Stimulated activated memory B cell treated with anti-CD40 and anti-IgM and Interleukin-4, amounts not matched to agents 10 μg/mL and 1 μg/mL and 100 μg/mL, for 72 hours (primary cell): ENCODE results near the gene PUS1.
A peak's percentile ranks its signal among the peaks of the same experiment; 100 is the strongest.
"Not testable (repeated sequence)": the region's sequence is repeated elsewhere in the genome, so short reads cannot be mapped to it uniquely, and the experiment has no call there.

ENCODE experiments used
- ATAC-seq: fragments of 150-1000 bp; cut with Tn5 transposase; 2 replicates; pipeline ENCODE4 v1.10.0; 2021
- H3K27ac Mint-ChIP-seq: one replicate; pipeline ENCODE4 v1.8.0; 2022; ENCODE audit warnings: mild to moderate bottlenecking, mixed read lengths
- H3K27me3 Mint-ChIP-seq: one replicate; pipeline ENCODE4 v1.8.0; 2022; ENCODE audit warnings: mixed read lengths
- H3K36me3 Mint-ChIP-seq: one replicate; pipeline ENCODE4 v1.8.0; 2022; ENCODE audit warnings: mixed read lengths
- H3K4me1 Mint-ChIP-seq: one replicate; pipeline ENCODE4 v1.8.0; 2022; ENCODE audit warnings: mixed read lengths
- H3K4me3 Mint-ChIP-seq: one replicate; pipeline ENCODE4 v1.8.0; 2022; ENCODE audit warnings: mild to moderate bottlenecking, moderate library complexity, mixed read lengths
- H3K9me3 Mint-ChIP-seq: one replicate; pipeline ENCODE4 v1.8.0; 2022; ENCODE audit warnings: mixed read lengths

PUS1 gene

DNA sequence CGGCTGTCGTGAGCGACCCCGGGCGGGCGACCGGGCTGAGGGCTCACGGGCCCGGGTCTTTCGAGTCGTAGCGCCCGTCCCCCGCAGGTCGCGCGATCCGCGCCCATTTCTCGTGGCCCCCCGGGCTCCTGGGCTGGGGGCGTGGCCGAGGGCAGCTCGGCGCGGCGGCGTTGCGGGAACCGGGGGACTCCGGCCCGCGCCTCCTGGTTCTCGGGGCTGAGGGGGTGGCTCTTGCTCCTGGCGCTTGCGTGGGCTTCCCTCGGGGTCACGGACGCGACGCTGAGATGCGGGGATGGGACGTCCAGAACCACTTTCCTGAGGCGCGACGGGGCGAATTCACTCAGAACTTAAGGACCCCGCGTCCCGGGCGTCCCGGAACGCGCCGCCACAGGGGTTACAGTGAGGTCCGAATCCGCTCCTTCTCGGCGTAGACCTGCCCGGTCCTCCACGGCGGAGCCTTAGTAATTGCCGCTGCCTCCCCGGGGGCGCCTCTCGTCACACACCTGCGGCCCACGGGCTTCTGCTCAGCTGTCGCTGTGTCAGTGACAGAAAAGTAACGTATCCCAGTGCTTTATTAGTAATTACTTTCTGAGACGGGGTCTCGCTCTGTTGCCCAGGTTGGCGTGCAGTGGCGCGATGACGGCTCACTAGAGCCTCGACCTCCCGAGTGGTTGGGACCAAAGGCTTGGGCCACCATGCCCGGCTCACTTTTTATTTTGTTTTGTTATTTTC is 21.3 kb downstream of the PUS1 start:
- H3K27me3 Mint-ChIP-seq = no peaks in the 10 kb centered on the region
- H3K9me3 Mint-ChIP-seq = no peaks in the 10 kb centered on the region
- peaks cover 36% of the 10 kb centered on the region for H3K4me1 Mint-ChIP-seq
- peak overlapping the region; percentile 84 for H3K27ac Mint-ChIP-seq
- H3K4me3 Mint-ChIP-seq = peak overlapping the region; percentile 93
- H3K36me3 Mint-ChIP-seq = peaks cover 5% of the 10 kb centered on the region
- peak; percentile 47 for ATAC-seq

DNA sequence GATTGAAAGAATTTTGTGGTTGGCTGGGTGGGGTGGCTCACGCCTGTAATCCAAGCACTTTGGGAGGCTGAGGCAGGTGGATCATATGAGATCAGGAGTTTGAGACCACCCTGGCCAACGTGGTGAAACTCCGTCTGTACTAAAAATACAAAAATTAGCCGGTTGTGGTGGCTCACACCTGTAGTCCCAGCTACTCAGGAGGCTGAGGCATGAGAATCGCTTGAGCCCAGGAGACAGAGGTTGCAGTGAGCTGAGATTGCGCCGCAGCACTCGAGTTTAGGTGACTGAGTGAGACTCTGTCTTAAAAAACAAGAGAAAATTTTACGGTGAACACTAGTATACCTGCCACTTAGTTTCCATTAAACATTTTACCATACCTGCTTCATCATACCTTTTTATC is 24.7 kb downstream of the PUS1 start:
- H3K27ac Mint-ChIP-seq, H3K4me3 Mint-ChIP-seq, H3K27me3 Mint-ChIP-seq, H3K9me3 Mint-ChIP-seq, ATAC-seq: not testable (repeated sequence)
- Mint-ChIP-seq H3K4me1 (peaks cover 52% of the 10 kb centered on the region), H3K36me3 (peaks cover 10% of the 10 kb centered on the region)

- H3K27ac Mint-ChIP-seq, ATAC-seq, H3K4me3 Mint-ChIP-seq, H3K27me3 Mint-ChIP-seq, H3K9me3 Mint-ChIP-seq: not testable (repeated sequence)
- Mint-ChIP-seq H3K36me3 (peaks cover 10% of the 10 kb centered on the region), H3K4me1 (peaks cover 59% of the 10 kb centered on the region)
These were observed 25.4 kb downstream of the PUS1 start for GRCh38 chr12:131954460-131954859.

DNA sequence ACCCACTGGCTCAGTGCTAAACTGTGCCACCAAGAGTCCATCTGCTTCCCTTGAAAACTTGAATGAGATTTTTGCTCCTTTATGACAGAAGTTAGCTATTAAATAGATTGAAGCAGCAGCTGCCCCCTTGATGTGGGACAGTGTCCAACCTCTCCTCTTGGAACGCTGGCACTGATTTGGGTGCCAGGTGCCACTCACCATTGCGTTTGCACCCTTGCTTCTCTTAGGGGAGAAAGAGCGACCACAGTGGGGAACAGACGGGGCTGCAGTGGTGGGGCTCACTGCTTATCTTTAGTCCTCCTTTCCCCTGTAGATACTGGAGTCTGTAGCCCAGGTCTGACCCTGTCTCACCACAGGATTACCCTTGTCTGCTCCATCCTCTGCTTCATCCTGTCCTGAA is 30.0 kb downstream of the PUS1 start:
- H3K4me1 Mint-ChIP-seq = peaks cover 70% of the 10 kb centered on the region
- H3K27me3 Mint-ChIP-seq = no peaks in the 10 kb centered on the region
- no peak for ATAC-seq
- peaks cover 24% of the 10 kb centered on the region for H3K36me3 Mint-ChIP-seq
- H3K27ac Mint-ChIP-seq = peak overlapping the region; percentile 28
- no peaks in the 10 kb centered on the region for H3K9me3 Mint-ChIP-seq
- no peak overlapping the region for H3K4me3 Mint-ChIP-seq

DNA sequence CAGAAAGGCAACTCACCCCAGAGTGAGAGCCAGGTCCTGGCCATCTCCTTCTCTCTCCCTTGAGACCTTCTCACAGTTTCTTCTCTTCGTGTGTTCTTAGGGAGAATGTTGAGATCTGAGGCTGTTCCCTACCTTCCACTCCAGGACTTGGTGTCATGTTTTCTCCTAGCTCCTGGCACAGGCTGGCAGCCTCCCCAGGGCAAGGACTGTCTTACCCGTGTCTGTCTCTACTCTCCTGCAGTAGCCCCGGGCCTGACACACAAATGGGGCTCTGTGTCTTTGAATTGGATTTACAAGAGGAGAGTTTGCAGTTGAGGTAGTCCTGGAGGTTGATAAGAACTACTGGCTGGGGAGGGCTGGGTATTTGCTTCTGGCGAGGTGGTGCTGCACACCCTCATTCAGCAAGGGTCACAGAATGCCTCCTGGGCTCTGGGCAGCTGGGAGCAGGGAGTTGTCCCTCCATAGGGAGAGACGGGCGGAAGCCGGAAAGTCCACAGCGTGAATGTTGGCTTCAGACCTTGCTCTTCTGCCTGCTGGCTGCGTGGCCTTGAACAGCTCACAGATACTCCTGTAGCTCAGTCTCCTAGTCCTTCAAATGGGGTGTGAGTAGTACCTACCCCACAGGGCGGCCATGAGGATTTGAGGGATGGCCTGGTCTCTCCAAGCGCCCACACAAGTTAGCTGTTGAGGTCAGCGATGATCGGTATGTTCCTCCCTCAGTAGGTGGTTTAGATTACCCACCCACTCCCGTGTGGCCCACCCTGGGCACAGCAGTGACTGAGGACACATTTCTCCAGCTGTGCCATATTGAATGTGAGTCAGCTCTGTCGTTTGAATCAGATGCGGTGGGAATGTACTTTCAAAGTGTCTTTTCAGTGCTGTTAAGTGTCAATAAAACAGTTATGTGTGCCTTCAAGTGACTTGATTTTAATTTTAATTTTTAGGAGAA is 30.8 kb downstream of the PUS1 start:
- no peak for ATAC-seq

GRCh38 chr12:131960590-131961325 is 31.7 kb downstream of the PUS1 start:
- peaks cover 32% of the 10 kb centered on the region for H3K36me3 Mint-ChIP-seq
- not testable (repeated sequence) for H3K27ac Mint-ChIP-seq, H3K27me3 Mint-ChIP-seq, H3K9me3 Mint-ChIP-seq, ATAC-seq, H3K4me3 Mint-ChIP-seq
- peaks cover 73% of the 10 kb centered on the region for H3K4me1 Mint-ChIP-seq

More for the DNA sequence above, 30.8 kb downstream of the PUS1 start:
- Mint-ChIP-seq H3K27me3 (no peaks in the 10 kb centered on the region), H3K4me3 (no peak overlapping the region), H3K36me3 (peaks cover 27% of the 10 kb centered on the region), H3K27ac (peak overlapping the region; percentile 28), H3K4me1 (peaks cover 70% of the 10 kb centered on the region), H3K9me3 (no peaks in the 10 kb centered on the region)

DNA sequence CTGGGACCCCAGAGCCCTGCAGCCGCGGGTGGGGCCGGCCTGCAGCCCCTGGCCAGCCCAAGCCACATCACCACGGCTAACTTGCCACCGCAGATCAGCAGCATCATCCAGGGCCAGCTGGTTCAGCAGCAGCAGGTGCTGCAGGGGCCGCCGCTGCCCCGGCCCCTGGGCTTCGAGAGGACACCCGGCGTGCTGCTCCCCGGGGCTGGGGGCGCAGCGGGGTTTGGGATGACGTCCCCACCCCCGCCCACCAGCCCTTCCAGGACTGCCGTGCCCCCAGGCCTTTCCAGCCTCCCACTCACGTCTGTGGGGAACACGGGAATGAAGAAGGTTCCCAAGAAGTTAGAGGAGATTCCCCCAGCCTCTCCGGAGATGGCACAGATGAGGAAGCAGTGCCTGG is 32.3 kb downstream of the PUS1 start:
- not testable (repeated sequence) for H3K4me3 Mint-ChIP-seq, H3K9me3 Mint-ChIP-seq, ATAC-seq, H3K27ac Mint-ChIP-seq, H3K27me3 Mint-ChIP-seq
- Mint-ChIP-seq H3K36me3 (peaks cover 29% of the 10 kb centered on the region), H3K4me1 (peaks cover 68% of the 10 kb centered on the region)

DNA sequence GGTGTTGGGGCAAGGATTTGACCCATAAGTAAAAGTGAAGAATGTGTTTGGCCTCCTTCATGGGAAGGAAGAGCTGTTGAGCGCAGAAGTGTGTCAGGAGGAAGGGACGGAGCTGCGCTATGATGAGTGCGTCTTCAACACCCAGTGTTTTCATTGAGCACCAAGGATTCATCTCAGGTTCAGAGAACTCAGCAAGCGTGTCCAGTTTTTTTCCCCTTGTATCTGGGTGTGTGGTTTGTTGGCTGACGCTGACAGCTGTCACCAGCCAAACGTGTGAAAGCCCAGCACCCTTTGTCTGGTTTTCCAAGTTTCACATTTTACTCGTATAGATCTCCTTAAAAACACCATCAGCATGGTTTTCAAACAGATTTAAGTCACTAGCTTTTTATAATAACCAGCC is 33.0 kb downstream of the PUS1 start:
- Mint-ChIP-seq H3K27ac (peak overlapping the region; percentile 1), H3K36me3 (peaks cover 29% of the 10 kb centered on the region), H3K4me1 (peaks cover 63% of the 10 kb centered on the region), H3K27me3 (no peaks in the 10 kb centered on the region), H3K9me3 (no peaks in the 10 kb centered on the region), H3K4me3 (no peak overlapping the region)
- no peak for ATAC-seq

DNA sequence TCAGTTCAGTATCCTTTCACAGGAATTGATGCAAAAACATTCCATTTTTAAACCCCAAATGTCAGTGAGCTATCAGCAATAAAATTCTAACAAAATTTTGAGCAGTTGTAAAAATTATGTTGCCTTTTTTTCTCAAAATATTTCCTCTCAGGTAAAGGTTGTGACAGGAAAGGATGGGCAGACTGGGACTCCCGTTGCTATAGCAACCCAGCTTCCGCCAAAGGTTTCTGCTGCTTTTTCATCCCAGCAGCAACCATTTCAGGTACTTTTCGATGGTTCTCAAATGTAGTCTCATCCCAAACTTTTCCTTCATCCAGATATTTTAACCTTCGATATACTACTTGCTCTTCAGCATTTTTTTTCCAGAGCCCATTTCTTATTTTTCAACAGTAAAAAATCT is 34.3 kb downstream of the PUS1 start:
- Mint-ChIP-seq H3K4me3 (no peak overlapping the region), H3K9me3 (no peaks in the 10 kb centered on the region), H3K4me1 (peaks cover 64% of the 10 kb centered on the region), H3K27me3 (no peaks in the 10 kb centered on the region), H3K36me3 (peaks cover 29% of the 10 kb centered on the region), H3K27ac (no peak overlapping the region)
- ATAC-seq = no peak

- H3K36me3 Mint-ChIP-seq = peaks cover 37% of the 10 kb centered on the region
- H3K27ac Mint-ChIP-seq = no peak overlapping the region
- H3K9me3 Mint-ChIP-seq = no peaks in the 10 kb centered on the region
- H3K4me3 Mint-ChIP-seq = no peak overlapping the region
- no peak for ATAC-seq
- H3K4me1 Mint-ChIP-seq = peaks cover 65% of the 10 kb centered on the region
- H3K27me3 Mint-ChIP-seq = no peaks in the 10 kb centered on the region
These were observed 36.0 kb downstream of the PUS1 start for GRCh38 chr12:131965073-131965472.

DNA sequence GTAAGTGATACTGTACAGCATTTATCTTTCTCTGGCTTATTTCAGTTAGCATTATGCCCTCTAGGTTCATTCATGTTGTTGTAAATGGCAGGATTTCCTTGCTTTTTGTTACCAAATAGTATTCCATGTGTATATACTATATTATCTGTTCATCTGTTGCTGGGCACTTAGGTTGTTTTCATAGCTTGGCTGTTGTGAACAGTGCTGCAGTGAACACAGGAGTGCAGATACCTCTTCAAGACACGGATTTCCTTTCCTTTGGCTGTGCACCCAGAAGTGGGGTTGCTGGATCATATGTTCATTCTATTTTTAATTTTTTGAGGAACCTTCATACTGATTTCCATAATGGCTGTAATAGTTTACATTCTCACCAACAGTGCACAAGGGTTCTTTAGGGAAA is 42.1 kb downstream of the PUS1 start:
- Mint-ChIP-seq H3K27ac (no peak overlapping the region), H3K27me3 (no peaks in the 10 kb centered on the region), H3K4me1 (peaks cover 46% of the 10 kb centered on the region), H3K4me3 (no peak overlapping the region), H3K9me3 (no peaks in the 10 kb centered on the region), H3K36me3 (peaks cover 14% of the 10 kb centered on the region)
- no peak for ATAC-seq

DNA sequence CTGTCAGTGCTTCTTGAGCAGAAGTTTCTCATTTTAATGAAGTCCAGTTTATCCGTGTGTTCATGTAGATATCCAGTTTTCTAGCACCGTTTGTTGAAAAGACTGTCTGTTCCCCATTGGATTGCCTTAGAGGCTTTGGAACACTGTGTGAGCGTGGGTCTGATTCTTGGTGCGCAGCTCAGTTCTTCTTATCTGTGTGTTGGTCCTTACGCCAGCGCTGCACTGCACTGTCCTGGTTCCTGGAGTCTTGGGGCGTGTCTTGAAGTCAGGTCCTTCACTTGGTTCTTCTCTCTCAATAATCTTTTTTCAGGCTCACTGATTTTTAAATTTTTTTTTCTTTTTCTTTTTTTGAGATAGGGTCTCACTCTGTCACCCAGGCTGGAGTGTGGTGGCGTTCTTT is 46.2 kb downstream of the PUS1 start:
- no peaks in the 10 kb centered on the region for H3K9me3 Mint-ChIP-seq
- no peak overlapping the region for H3K27ac Mint-ChIP-seq
- peaks cover 26% of the 10 kb centered on the region for H3K4me1 Mint-ChIP-seq
- H3K36me3 Mint-ChIP-seq = peaks cover 15% of the 10 kb centered on the region
- no peaks in the 10 kb centered on the region for H3K27me3 Mint-ChIP-seq
- no peak overlapping the region for H3K4me3 Mint-ChIP-seq
- no peak for ATAC-seq

GRCh38 chr12:131979606-131980005 is 50.5 kb downstream of the PUS1 start:
- H3K9me3 Mint-ChIP-seq = no peaks in the 10 kb centered on the region
- no peaks in the 10 kb centered on the region for H3K27me3 Mint-ChIP-seq
- H3K36me3 Mint-ChIP-seq = peaks cover 39% of the 10 kb centered on the region

DNA sequence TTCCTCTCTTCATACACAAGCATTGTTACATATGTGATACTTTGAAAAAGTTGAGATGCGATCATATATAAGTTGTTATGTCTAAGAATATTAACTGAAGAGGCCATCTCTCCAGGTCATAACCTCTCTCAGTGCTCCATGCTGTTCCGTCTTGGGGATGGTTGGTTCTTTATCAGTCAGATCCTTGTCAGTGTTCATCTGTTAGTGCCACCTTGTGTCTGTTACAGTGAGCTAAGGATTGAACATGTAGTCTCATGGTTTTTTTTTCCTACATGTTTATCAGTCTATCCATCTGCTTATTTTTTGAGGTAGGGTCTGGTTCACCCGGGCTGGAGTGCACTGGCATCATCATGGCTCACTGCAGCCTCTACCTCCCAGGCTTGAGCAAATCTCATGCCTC is 51.2 kb downstream of the PUS1 start:
- H3K27me3 Mint-ChIP-seq = no peaks in the 10 kb centered on the region
- ATAC-seq = no peak
- H3K9me3 Mint-ChIP-seq = no peaks in the 10 kb centered on the region
- H3K4me3 Mint-ChIP-seq = no peak overlapping the region
- peaks cover 11% of the 10 kb centered on the region for H3K4me1 Mint-ChIP-seq
- no peak overlapping the region for H3K27ac Mint-ChIP-seq
- peaks cover 39% of the 10 kb centered on the region for H3K36me3 Mint-ChIP-seq

More at GRCh38 chr12:131979606-131980005, 50.5 kb downstream of the PUS1 start:
- no peak for ATAC-seq
- Mint-ChIP-seq H3K4me1 (peaks cover 11% of the 10 kb centered on the region), H3K27ac (no peak overlapping the region), H3K4me3 (no peak overlapping the region)

DNA sequence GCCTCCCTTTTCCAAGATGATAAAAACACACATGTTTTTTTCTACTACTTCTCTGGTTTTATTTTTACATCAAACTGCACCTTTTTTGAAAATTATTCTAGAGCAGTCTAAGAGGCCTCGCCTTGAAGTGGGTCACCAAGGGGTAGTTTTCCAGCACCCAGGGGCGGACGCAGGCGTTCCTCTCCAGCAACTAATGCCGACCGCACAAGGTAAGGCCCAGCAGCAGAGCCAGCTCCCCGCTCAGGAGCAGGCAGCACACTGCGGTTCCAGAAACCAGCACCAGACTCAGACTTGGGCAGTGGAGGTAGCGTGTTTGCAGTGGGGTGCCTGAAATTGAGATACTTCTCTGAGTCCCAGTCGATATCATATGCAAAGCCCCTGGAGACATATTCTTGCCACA is 52.3 kb downstream of the PUS1 start:
- no peak overlapping the region for H3K27ac Mint-ChIP-seq
- H3K4me1 Mint-ChIP-seq = peaks cover 5% of the 10 kb centered on the region
- no peak for ATAC-seq
- H3K27me3 Mint-ChIP-seq = no peaks in the 10 kb centered on the region
- H3K4me3 Mint-ChIP-seq = no peak overlapping the region
- no peaks in the 10 kb centered on the region for H3K9me3 Mint-ChIP-seq
- peaks cover 44% of the 10 kb centered on the region for H3K36me3 Mint-ChIP-seq
